GM18861 (cell line): ENCODE measurements around the gene HS1BP3.

Experiments
- ATAC-seq: cut with Tn5 transposase; IDR thresholded peaks from one replicate; pipeline ENCODE4 v1.9.1; 2021; ENCODE audit not compliant: unreplicated experiment

Gene HS1BP3

DNA sequence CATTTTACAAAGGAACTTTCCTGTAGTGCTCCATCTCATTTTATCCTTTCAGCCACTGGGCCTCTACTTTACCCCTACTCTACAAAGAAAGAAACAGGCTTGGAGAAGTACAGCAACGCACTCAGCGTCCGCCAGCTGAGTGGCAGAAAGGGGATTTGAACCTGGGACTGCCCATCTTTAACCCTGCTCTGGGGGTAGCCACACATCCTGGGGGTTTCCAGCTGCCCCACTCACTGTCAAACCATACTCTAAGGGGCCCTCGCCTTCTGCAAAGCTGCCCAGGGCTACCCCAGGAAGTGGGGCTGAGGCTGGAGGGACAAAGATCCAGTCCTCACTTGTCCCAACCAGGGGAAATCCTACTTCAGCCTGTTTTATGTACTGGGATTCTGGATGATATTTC is 17.9 kb downstream of the HS1BP3 start:
- ATAC-seq = no peak

DNA sequence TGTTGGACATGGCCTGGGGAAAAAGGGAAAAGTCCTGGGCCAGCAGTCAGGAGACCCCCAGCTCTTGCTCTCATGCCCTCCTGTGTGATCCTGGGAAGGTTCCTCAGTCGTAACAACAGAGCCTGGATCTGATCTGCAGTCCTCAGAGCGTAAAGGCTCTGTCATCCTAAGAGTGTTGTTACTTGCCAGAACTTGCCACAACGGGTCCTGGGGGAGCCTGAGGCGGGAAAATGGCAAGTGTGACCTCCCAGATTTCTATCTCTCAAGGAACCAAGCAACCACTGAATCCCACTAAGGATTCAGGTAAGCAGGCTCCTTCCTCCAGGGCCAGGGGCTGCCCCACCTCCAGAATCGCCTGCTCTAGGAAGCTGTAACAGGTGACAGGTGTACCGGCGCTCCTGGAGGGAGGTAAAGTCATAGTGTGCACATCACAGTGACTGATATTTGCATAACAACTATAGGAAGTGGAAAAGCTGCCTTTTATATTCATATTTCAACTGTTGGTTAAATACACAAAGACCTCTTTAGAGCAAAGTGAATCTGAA is 18.4 kb downstream of the HS1BP3 start:
- ATAC-seq = no peak

DNA sequence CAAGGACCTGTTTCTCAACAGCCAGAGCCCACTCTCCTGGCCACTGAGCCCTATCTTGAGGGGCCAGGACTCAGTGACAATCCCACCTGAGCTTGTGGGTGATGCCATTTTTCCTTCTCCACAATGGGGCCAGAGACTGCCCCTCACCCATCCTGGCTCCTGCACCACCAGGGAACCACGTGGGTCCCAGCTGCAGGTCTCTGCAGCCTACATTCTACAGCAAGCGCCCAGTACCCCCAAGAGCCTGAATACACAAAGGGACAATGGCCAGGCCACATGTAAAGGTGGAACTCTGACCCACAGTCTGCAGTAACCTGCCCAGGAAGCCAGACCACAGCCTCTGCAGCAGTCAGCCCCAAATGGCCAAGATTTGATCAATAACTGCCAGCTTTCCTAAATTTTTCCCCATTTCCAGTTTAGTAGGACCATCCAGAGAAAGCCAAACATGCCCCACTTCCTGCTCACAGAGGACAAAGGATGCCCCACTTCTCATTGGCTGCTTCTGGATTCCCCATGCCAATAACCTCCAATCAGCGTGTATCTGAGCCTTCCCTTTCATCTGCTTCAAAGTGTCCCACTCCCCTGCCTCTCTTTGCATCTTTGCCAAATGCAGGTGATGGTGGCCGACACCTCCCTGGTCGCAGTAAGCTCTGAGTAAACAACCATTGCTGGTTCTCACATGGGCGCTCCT is 19.1 kb downstream of the HS1BP3 start:
- no peak for ATAC-seq

DNA sequence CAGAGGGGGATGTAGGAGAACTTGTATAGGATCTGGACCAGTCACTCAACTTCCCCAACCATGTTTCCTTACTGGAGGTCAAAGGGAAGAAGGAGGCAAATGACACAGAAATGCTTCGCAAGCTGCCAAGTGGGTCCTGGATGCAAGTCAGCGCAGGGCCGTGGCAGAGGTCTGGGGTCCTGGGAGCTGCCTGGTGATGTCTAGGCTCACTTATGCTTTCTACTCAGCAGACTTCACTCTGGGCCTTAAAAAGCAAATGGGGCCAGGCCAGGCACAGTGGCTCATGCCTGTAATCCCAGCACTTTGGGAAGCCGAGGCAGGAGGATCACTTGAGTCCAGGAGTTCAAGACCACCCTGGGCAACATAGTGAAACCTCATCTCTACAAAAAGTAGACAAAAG is 19.9 kb downstream of the HS1BP3 start:
- no peak for ATAC-seq

DNA sequence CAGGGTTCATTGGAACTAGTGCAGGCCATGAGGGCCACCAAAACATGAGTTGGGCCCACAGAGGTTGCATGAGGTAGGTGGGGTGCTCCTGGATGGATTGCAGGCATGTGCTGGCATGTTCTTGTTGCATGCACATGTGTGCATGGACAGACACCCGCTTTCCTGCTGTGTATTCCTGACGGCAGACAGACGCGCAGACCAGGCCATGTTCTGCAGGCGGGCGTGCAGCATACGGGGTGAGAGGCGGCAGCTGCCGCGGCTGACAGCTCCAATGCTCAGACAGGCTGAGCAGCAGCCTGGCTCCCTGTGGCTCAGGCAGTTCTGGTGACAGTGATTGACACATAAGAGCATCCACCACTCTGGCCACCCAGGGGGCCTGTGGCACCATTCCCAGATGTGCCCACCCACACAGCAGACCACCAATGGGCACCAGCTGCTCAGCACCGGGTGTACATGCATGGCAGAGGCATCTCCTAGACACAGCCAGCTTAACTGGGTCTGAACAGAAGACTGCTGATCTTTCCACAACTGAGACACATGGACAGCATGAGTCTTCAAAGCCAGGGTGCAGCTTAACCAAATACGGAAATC is 21.2 kb downstream of the HS1BP3 start:
- no peak for ATAC-seq

DNA sequence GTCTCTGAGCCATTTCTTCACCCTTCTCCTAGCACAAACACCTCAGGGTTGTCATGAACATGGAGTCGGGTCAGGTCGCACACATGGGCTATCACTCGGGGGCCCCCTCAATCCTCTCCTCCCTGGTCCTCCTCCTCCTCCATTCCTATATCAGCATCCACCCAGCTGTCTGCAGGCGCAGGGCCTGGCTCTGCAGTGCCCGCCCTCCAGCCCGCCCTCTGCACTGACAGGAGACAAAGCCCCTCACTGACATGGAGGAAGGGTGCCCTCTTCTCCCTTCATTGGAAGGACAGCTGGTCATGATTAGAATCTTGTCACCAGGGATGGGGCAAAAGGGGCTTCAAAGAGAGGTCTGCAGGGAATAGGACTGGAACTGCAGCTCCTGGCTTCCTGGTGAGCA is 21.7 kb downstream of the HS1BP3 start:
- ATAC-seq = no peak

DNA sequence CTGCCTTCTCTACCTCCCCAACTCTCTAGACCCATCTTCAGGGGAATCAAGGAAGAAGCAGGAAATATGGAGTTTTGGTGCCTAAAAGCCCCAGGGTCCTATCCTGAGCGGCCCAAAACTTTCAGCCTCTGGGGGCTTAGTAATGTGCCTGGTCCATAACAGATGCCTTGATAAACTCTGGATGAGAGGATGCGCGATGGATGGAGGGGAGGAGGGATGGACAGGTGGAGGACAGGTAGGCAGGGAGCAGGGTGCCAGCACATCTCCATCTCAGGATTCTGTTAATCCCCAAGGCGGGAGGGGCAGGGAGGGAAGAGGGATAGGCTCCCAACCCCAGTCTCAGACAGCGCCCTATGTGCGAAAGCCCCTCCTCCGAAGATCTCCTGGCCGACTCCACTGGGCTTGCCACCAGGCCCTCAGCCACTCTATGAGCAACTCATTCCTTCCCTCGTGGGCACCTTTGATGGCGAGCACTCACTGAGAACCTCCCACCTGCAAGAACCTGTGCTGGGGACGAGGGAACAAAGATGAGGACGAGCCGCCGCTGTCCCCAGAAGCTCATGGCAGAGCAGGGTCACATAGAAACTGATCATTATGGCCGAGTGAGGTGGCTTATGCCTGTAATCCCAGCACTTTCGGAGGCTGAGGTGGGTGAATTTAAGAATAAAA is 23.1 kb downstream of the HS1BP3 start:
- no peak for ATAC-seq

DNA sequence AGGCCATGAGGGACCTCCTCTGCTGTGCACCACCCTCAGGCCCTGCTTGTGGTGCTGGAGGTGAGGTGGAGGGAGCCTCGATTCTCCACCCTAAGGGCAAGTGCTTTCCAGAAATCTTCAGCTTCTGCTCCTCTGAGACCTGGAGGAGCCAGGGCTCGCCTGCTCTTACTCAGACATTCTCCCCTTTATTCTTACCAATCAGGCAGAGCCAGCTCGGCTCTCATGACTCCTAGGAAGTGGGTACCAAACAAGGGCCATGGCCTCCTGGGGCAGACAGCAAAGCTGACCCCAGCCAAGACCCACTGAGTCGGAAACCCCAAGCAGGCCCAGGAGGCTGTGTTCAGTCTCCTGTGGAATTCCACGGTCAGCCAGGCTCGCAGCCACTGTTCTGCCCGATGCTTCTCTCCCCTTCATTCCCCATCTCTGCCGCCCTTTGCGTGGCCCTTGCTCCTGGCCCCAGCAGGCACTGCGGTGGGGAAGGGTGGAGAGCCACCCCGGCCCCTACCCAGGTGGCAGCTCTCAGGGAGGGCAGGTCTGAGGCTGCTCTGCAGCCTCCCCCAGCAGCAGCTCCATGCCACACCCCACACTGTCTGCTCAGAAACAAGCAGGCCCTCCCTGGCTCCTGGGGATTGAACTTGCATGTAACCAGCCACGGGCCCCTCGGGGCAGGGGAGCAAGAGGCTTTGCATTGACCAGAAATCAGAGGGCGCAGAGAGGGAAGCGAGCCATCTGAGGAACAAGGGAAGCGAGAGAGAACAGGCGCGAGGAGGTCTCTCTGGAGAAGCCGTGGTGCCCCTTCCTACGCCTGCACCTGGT is 24.0 kb downstream of the HS1BP3 start:
- ATAC-seq = no peak

DNA sequence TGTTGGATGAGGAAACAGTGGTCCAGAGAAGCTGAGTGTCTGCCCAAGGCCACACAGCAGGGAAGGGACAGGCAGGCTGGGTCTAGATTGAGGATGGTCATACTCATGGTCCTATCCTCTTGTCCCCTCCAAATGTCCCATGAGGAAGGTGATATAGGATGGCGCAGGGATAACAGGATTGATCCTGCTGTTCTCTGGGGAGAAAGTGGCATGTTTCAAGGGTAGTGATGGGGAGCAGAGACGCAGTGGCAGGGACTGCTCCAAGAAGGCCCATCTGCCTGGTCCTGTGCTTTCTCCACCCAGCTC is 24.6 kb downstream of the HS1BP3 start:
- no peak for ATAC-seq

DNA sequence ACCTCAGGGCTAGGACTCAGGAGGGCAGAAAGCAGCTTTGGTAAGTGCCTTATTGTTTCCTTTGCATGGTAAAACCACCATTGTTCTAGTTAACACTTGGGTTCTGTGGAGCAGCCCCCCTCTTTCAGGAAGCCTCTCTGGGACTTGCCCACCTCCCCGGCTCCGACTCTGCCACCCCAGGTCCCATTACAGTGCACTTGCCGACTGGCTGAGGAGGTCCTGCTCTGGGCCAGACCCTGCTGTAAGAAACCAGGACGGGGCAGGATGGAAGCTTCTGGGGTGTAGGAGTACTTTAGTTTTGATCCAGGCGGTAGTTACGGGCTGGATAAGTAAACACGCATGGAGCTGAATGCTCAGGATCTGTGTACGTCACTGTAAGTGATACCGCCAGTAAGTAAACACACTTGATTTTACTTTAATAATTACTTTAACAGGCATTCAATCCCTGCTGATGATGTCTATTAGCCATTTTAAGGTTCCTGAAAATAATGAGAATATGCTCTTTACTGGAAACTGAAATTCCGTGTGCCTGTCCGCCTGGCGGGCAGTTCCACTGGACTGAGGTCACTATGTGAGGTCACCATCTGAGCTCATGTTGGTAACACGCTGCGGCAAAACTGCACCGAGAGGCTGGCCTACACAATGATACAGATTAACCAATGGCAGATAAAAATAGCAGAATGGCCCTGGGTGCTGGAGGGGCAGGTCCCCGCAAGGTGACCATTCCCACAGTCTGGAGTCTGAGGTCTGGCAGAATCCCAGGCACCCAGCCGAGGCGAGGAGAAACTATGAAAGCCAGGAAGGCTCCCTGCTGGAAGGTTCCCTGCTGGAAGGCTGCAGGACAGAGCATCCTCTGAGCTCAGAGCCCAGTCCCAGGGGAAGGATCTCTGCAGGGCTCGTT is 25.2 kb downstream of the HS1BP3 start:
- ATAC-seq = no peak

DNA sequence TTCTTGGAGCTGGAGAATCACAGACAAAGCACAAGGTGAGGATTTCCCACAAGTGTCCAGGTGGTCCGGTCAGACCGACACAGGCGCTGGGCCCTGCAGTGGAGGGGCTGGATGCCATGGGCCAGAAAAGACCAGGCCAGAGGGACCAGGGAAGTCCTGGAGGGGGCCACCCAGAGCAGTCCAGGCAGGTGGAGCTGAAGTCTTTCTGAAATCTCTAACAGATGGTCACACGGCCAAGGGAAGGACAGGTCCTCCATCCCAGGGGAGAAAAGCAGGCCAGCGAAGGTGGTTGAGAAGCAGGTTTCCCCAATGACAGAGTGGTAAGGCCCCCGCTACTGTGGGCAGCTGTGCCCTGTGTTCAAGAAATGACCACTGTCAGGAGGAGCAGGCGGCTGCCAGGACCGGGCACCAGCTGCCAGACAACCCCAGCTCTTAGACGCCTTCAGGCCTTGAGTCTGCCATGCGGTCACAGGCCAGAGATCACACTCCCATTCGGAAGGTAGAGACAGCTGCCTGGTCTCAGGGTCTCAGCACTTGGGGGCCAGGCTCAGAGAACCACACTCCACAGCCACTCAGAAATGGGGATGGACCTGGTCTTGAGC is 25.9 kb downstream of the HS1BP3 start:
- ATAC-seq = no peak

DNA sequence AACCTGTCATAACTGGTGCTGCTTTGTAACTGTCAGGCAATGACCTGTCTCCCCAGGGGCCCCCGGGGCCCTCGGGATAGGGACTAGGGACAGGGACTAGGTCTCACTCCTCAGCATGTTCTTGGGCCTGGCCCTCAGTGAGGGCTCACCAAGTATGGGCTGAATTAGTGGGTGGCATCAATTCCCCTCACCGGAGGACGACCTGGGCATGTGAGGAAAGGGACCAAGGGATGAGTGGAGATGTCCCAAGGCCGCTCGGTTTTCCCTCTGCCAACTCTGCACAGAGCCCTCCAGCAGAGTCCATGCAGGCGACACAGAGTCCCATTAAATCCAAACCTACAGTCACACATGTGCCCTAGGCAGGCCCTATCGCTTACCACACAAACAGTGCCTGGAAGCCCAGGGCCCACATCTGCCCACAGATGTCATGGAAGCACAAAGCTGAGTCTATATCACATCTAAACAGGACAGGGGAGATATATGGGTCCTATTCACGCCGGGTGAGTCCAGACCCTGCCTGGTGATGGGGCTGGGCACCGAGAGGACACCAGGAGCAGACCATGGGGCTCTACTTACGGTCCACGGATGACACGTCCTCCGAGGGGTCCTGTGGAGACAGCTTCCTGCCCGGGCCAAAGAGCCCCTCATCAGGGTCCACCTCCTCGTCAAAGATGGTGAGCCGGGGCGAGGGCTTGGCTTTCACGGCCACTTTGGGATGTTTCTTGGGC is 26.6 kb downstream of the HS1BP3 start:
- no peak for ATAC-seq

DNA sequence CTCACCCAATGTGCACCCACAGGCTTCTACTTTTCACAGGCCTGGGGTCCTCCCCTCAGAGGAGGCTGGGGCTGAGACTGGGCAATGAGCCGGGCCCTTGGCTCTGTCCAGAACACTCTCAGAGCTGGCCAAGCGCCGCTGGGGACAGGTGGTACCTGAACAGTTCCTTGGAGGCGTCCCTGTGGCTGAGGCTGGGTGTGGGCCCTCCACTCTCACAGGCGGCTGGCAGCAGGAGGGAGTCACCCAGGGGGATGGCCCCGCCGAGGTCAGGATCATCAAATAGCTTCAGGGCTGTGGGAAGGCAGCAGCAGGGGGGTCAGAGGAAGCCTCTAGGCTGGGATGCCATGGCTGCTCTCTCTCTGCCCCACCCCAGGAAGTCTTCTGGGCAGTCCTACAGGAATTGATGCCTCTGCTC is 27.1 kb downstream of the HS1BP3 start:
- no peak for ATAC-seq

DNA sequence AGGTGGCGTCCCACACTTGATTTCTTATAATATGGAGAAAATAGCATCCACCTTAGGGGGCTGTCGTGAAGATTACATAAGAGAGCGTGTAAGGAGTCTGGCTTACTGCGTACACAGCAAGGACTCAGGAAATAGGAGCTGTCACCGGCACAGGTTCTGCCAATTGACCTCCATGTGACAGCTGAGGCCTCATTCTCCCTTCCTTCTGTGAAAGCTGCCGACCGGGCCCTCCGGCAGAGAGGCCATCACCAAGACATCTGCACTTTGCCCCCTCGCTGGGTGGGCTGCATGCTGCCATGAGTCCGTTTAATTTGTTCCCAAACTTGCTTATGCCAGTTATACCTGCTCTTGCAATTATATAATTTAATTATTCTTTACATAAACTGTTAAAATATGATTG is 27.7 kb downstream of the HS1BP3 start:
- ATAC-seq = no peak

DNA sequence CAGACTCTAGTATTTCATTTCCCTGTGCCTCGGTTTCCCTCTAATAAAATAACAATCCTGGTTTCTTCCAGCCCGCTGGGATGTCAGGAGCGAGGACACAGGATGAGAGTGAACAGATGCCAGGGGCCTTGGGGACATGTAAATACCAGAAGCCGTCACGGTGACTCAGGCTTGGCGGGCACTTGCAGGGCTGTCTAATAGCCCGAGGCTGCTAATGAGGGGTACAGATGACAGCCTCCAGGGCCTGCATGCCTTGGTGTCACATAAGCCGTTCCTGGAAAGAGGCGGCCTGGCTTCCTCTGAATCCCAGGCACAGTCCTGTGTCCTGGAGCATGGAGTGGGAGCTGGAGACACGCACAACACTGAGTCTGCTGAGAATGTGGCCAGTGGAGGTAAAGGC is 28.2 kb downstream of the HS1BP3 start:
- ATAC-seq = no peak

DNA sequence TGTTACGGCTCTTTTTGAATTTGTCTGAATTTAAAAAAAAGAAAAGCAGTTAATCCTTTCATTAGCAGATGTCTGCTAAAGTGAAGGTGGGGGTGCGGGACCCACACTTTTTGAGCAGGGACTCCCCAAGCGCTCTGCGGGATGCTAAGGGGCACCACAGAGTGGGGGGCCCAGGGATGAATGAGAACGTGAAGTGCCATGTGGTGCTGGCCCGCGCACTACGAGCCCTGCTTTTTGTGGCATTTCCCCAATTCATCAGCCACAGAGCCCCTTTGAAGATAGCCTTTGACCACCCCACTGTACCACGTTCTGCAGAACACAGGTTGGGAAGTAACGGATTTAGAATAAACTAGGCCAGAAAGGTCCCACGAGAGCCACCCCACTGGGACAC is 28.6 kb downstream of the HS1BP3 start:
- ATAC-seq = no peak

DNA sequence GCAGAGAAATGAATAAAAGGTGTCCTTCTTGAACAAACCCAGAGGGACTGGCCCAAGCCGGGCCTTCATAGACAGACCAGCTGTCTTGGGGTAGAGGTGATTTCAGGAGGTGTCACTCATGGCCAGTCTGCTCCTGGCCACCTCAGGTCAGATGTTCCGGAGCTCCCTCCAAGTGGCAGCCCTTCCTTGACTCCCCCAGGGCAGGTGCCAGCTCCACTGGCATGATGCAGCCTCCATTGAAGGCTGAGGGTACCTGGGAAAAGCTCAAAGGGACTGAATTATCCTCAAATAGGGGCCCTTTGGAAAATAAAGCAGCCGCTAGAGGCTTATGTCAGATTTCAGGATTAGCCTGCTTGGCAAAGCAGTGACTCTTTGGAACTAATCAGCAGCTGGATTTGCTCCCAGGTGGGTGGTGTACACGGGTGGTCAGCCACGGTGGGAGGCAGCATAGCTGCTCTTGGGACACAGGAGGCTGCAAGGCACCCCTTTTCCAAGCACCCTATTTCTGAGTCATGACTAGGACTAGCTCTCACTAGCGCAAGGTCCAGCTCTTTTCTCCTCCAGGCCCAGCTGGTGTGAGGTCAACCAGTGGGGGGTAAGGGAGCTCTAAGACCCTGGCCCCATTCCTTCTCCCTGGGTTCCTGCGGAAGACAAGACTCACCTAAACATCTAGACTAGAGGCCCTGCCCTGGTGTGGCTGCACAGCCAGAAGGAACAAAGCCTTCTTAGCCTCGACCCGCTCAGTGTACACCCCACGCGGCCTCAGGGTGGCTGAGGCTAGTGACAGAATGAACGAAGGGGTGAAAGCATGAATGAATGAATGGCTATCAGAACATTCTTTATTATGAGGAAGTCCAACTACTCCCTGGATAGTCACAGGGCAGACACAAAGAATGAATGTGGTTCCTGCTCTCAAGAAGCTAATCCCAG is 29.3 kb downstream of the HS1BP3 start:
- no peak for ATAC-seq

DNA sequence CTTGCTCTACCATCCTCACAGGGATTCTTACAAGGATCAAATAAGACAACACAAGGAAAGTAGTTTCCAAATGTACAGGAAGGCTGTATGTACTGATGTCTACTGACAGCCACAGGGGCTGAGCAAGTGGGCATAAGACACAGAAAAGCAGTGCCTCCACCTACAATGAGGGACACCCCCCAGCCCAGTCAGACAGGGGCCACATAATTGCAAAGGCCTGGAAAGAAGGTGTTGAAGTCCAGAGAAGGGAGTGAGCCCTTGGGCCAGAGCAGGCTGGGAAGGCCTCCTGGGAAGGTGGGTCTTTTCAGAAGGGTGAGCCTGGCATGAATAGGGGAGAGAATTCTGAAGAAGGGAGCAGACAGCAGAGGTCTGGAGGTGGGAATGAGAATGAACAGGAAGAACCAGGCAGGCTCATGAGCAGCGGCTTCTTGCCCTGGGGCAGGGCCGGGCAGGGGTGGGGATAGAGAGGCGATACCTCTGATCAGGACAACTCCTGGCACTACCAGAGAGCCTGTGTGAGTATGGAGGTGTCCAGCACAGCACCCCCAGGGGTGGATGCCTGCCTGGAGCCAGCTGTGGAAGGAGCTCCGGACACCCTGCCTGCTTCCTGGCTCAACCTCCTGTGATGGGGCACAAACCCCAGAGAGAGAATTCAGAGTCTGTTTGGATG is 30.1 kb downstream of the HS1BP3 start:
- ATAC-seq = no peak
